Measurements from ENCODE around the gene NOTCH1. TPM values are rescaled to one million over a fixed set of nuclear protein-coding genes. Genes with fewer than 3 reads are reported as not detected.

NOTCH1 gene
- total and polyA plus RNA-seq, 12 donors: 0.81 to 31.5 (median 24.0) TPM

DNA sequence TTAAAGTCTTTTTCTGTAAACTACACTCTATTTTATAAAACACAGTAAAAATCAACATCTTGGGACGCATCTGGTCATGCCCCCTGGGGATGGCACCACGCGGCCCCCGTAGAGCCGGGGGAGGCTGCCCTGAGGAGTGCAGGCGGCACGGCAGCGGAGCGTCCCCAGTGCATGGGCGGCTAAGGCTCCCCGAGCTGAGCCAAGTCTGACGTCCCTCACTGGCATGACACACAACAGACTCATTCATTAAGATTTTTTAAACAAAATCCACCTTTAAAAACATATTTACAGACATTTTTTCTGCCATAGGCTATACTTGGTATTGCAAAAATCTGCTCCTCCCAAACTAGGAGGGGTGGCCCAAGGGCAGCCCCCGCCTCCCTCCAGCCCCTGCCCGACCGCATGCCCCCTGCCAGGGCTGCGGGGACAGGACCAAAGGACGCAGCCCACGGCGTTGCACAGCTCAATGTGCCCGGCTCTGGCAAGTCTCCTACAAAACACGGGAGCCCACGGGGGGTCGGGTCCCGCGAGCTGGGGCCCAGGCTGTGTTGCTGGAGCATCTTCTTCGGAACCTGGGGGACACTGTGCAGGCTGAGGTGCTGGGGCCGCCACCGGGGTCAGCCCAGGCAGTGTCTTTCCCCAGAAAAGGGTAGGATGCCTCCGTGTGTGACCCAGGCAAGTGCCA, 51.2 kb downstream of the NOTCH1 start:
- Histone ChIP-seq H3K27me3 (no peaks in the 10 kb centered on the region), H3K9me3 (replicated peaks in 1 of 3) (no peaks in the 10 kb centered on the region), H3K36me3 (replicated peaks in 1 of 2) (peaks cover 0 to 32% of the 10 kb centered on the region in 2 donors), H3K27ac (no peak overlapping the region), H3K4me1 (replicated peaks in 1 of 2) (no peaks in the 10 kb centered on the region), H3K4me3 (no peak overlapping the region)
- WGBS, 4 donors: 84 to 91% (median 88%) methylated on average over 18 to 29 of the region's 29 CpGs
- intact Hi-C loops (cut with DNase I): no loop called here
- TF ChIP-seq, protein P1, sequence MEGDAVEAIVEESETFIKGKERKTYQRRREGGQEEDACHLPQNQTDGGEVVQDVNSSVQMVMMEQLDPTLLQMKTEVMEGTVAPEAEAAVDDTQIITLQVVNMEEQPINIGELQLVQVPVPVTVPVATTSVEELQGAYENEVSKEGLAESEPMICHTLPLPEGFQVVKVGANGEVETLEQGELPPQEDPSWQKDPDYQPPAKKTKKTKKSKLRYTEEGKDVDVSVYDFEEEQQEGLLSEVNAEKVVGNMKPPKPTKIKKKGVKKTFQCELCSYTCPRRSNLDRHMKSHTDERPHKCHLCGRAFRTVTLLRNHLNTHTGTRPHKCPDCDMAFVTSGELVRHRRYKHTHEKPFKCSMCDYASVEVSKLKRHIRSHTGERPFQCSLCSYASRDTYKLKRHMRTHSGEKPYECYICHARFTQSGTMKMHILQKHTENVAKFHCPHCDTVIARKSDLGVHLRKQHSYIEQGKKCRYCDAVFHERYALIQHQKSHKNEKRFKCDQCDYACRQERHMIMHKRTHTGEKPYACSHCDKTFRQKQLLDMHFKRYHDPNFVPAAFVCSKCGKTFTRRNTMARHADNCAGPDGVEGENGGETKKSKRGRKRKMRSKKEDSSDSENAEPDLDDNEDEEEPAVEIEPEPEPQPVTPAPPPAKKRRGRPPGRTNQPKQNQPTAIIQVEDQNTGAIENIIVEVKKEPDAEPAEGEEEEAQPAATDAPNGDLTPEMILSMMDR (IDR thresholded peaks at IDR 0.05): no peak
- no peak for DNase-seq

DNA sequence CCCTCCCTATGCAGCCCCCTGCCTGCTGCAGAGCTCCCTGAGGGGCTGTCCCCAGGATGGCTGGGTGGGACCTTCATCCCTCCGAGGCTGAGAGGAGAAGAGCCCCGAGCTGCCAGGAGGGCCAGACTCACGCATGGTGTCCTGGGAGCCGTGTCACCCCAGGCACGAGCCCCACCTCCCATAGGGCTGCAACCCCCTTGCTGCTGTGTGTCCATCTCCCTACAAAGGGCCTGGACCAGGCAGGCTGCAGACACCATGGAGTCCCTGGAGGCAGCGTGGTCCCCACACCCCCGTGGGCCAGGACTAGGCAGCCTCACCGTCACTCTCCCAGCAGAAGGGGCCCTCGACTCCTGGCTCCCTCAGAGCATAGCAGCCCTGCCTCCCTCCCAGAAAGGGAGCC, 51.8 kb downstream of the NOTCH1 start:
- 71 to 80% (median 75%) methylated on average over 2 to 9 of the region's 9 CpGs for WGBS, 4 donors
- TF ChIP-seq, protein P1 (IDR thresholded peaks at IDR 0.05): no peak
- TF ChIP-seq POLR2A (IDR thresholded peaks at IDR 0.05): no peak
- Histone ChIP-seq H3K27ac (no peak overlapping the region), H3K4me3 (no peak overlapping the region), H3K4me1 (replicated peaks in 1 of 2) (no peaks in the 10 kb centered on the region), H3K27me3 (no peaks in the 10 kb centered on the region), H3K36me3 (replicated peaks in 1 of 2) (peaks cover 0 to 26% of the 10 kb centered on the region in 2 donors), H3K9me3 (replicated peaks in 1 of 3) (no peaks in the 10 kb centered on the region)
- intact Hi-C loops (cut with DNase I): no loop called here
- DNase-seq: no peak

- Histone ChIP-seq H3K4me3 (no peak overlapping the region), H3K36me3 (replicated peaks in 1 of 2) (peaks cover 0 to 21% of the 10 kb centered on the region in 2 donors), H3K27ac (no peak overlapping the region), H3K9me3 (replicated peaks in 1 of 3) (no peaks in the 10 kb centered on the region), H3K27me3 (no peaks in the 10 kb centered on the region), H3K4me1 (replicated peaks in 1 of 2) (no peaks in the 10 kb centered on the region)
- 76 to 89% (median 81%) methylated on average over 3 to 8 of the region's 8 CpGs for WGBS, 4 donors
- TF ChIP-seq POLR2A (IDR thresholded peaks at IDR 0.05): no peak
- TF ChIP-seq, protein P1 (IDR thresholded peaks at IDR 0.05): no peak
- DNase-seq: no peak
- intact Hi-C loops (cut with DNase I): no loop called here
These were observed 52.3 kb downstream of the NOTCH1 start for GRCh38 chr9:136493567-136493971.

- Histone ChIP-seq H3K27me3 (no peaks in the 10 kb centered on the region), H3K4me3 (no peak overlapping the region), H3K36me3 (replicated peaks in 1 of 2) (peaks cover 0 to 16% of the 10 kb centered on the region in 2 donors), H3K4me1 (replicated peaks in 1 of 2) (peaks cover 0 to 4% of the 10 kb centered on the region in 2 donors), H3K9me3 (replicated peaks in 1 of 3) (no peaks in the 10 kb centered on the region), H3K27ac (no peak overlapping the region)
- intact Hi-C loops (cut with DNase I): no loop called here
- 70 to 77% (median 74%) methylated on average over 13 to 26 of the region's 26 CpGs for WGBS, 4 donors
- DNase-seq: no peak
- no peak for TF ChIP-seq POLR2A (IDR thresholded peaks at IDR 0.05)
- TF ChIP-seq, protein P1 (IDR thresholded peaks at IDR 0.05): no peak
These were observed 52.8 kb downstream of the NOTCH1 start for GRCh38 chr9:136492978-136493522.

All from adrenal gland (tissue), 12 donors.